Right lung (tissue), 5 donors: ENCODE data around the gene SPAG9. TPM values are rescaled to one million over a fixed set of nuclear protein-coding genes. Genes with fewer than 3 reads are reported as not detected.

Source experiments
- DNase-seq, 2 donors: peaks; one replicate each; pipeline ENCODE4 v3.0.0-alpha.2; 2013
- polyA plus RNA-seq, 5 donors: library from polyadenylated mRNA; unstranded; fragments of 120-200 nt; gene quantifications; one replicate each; pipeline versions ENCODE4 v1.2.1 to v1.2.3, GENCODE V29; 2013; ENCODE audit warnings: inconsistent platforms in 1 of 5, low replicate concordance in 1 of 5; ENCODE audit not compliant: insufficient read length in 5 of 5, insufficient read depth in 1 of 5

SPAG9 gene
- polyA plus RNA-seq, 5 donors = 70.9 to 150 (median 128) TPM

- DNase-seq = no peak
Measured at GRCh38 chr17:50922721-50923405, 197.8 kb downstream of the SPAG9 start.

- DNase-seq = no peak
Measured at GRCh38 chr17:50922107-50922506, 198.6 kb downstream of the SPAG9 start.

- DNase-seq = no peak
Measured at GRCh38 chr17:50920891-50921586, 199.6 kb downstream of the SPAG9 start.

GRCh38 chr17:50920041-50920410, 200.6 kb downstream of the SPAG9 start:
- DNase-seq = no peak

- peak; percentile 79 to 81 for DNase-seq
Measured at GRCh38 chr17:50919321-50920040, 201.2 kb downstream of the SPAG9 start.

GRCh38 chr17:50918933-50919296, 201.8 kb downstream of the SPAG9 start:
- DNase-seq = no peak

- no peak for DNase-seq
Measured at GRCh38 chr17:50918071-50918932, 202.4 kb downstream of the SPAG9 start.

- DNase-seq = no peak
Measured at GRCh38 chr17:50917418-50917743, 203.3 kb downstream of the SPAG9 start.

GRCh38 chr17:50916708-50917417, 203.8 kb downstream of the SPAG9 start:
- DNase-seq = no peak

GRCh38 chr17:50916026-50916707, 204.5 kb downstream of the SPAG9 start:
- DNase-seq = no peak

GRCh38 chr17:50914505-50915063, 206.1 kb downstream of the SPAG9 start:
- DNase-seq = no peak

- no peak for DNase-seq
Measured at GRCh38 chr17:50913120-50913519, 207.5 kb downstream of the SPAG9 start.

Other genes starting within 250 kb of the SPAG9 start
- gene NME1, start 32.7 kb upstream of the SPAG9 start, polyA plus RNA-seq = 10 to 100 TPM; 49.3 to 68.4 (median 56.1) TPM
- gene NME2, start 45.5 kb upstream of the SPAG9 start, polyA plus RNA-seq = 100 to 1,000 TPM; 259 to 326 (median 276) TPM
- gene MBTD1, start 139.2 kb upstream of the SPAG9 start, polyA plus RNA-seq = 10 to 100 TPM; 35.5 to 63.7 (median 58.2) TPM
- gene UTP18, start 139.7 kb upstream of the SPAG9 start, polyA plus RNA-seq = 10 to 100 TPM; 35.9 to 49.2 (median 37.5) TPM